Prostate gland (tissue), 2 donors: Measurements from ENCODE around the gene APOD.

ENCODE experiments used
- POLR2AphosphoS5 ChIP-seq: sonication (generic); formaldehyde crosslinking; IDR thresholded peaks from one replicate; pipeline ENCODE4 v1.6.1; 2017; ENCODE audit warnings: antibody characterized with exemption
- TF ChIP-seq, protein P1 (sequence below), 4 experiments: fragments of 200-600 bp in 2 of 4; fragments of 450-650 bp in 2 of 4; sonication (generic) in 2 of 4; IDR thresholded peaks; 1 replicate in 3 of 4; 2 replicates in 1 of 4; pipeline ENCODE4 v1.5.1; 2016 to 2019; ENCODE audit warnings: antibody characterized with exemption in 4 of 4, mild to moderate bottlenecking in 2 of 4, moderate library complexity in 2 of 4

DNA sequence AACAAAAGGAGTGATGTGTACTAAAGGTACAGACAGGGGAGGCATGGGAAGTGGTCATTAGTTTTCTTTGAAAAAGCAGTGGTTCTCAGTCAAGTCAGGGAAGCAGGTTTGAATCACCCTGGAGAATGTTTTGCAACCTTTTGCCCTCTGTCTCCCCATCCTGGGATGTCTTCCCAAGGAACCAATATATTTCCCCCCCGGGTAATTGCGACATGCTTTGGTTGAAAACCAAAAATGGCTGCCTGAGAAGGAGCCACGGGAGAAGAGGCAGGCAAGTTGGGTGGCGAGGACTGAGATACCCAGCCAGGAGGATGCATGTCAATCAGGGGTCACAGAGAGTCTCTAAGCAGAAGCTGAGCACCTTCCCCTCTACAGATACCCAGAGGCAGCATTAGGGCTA is 20.4 kb downstream of the APOD start:
- TF ChIP-seq, protein P1, sequence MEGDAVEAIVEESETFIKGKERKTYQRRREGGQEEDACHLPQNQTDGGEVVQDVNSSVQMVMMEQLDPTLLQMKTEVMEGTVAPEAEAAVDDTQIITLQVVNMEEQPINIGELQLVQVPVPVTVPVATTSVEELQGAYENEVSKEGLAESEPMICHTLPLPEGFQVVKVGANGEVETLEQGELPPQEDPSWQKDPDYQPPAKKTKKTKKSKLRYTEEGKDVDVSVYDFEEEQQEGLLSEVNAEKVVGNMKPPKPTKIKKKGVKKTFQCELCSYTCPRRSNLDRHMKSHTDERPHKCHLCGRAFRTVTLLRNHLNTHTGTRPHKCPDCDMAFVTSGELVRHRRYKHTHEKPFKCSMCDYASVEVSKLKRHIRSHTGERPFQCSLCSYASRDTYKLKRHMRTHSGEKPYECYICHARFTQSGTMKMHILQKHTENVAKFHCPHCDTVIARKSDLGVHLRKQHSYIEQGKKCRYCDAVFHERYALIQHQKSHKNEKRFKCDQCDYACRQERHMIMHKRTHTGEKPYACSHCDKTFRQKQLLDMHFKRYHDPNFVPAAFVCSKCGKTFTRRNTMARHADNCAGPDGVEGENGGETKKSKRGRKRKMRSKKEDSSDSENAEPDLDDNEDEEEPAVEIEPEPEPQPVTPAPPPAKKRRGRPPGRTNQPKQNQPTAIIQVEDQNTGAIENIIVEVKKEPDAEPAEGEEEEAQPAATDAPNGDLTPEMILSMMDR (IDR thresholded peaks at IDR 0.05): no peak
- no peak for TF ChIP-seq POLR2AphosphoS5
